Measurements from ENCODE around the gene ONECUT1. TPM values are rescaled to one million over a fixed set of nuclear protein-coding genes. Genes with fewer than 3 reads are reported as not detected.

The ONECUT1 gene
- polyA plus RNA-seq, 2 of the 4 experiments (the other 2 are of a cell fraction), result 0.05 to 0.36 TPM

GRCh38 chr15:52791776-52792175, 1.6 kb upstream of the ONECUT1 start:
- DNase-seq (ENCODE audit: low read depth in 1 of 2, low spot score in 1 of 2) (no peak), ATAC-seq (no peak), FAIRE-seq (no peak)
- Histone ChIP-seq H3K4me3 (no peak overlapping the region), H3K27ac (no peak overlapping the region), H3K9me3 (no peaks in the 10 kb centered on the region), H3K4me1 (peaks cover 10% of the 10 kb centered on the region; the same call in 2 of the 3 replicates), H3K4me2 (no peak overlapping the region)
- 86% methylated on average over 5 of the region's 5 CpGs for WGBS (ENCODE audit: missing lambda C conversion rate)
- ChIA-PET CTCF (interaction anchor here (0.8 to 1.5 kb wide), 3 partner anchors 8 to 12 kb away, joined by 3 to 5 read pairs (median 5); no protein-coding TSS in a partner anchor), POLR2A (no interaction called here)
- TF ChIP-seq HOXA7 (CRISPR knock-in tag; IDR thresholded peaks at IDR 0.05) (no peak), KDM5A (IDR thresholded peaks at IDR 0.05) (no peak), MAX (IDR thresholded peaks at IDR 0.05) (no peak), NFE2L2 (conservative IDR thresholded peaks at IDR 0.05; ENCODE audit: low read length) (no peak), CHD2 (IDR thresholded peaks at IDR 0.05; ENCODE audit: low read length, partially characterized antibody) (no peak), HMGXB4 (CRISPR knock-in tag; IDR thresholded peaks at IDR 0.05; ENCODE audit: borderline replicate concordance) (no peak), KDM1A (IDR thresholded peaks at IDR 0.05; ENCODE audit: low read depth) (no peak), GATA3 (IDR thresholded peaks at IDR 0.05; ENCODE audit: borderline replicate concordance) (no peak), ATOH8 (CRISPR knock-in tag; IDR thresholded peaks at IDR 0.05; ENCODE audit: low read depth) (no peak), HEYL (CRISPR knock-in tag; IDR thresholded peaks at IDR 0.05) (no peak), RNF2 (IDR thresholded peaks at IDR 0.05; ENCODE audit: borderline replicate concordance, low read depth) (no peak), RARB (CRISPR knock-in tag; IDR thresholded peaks at IDR 0.05) (no peak), USF2 (IDR thresholded peaks at IDR 0.05) (no peak), REST (IDR thresholded peaks at IDR 0.05) (no peak), SMC3 (IDR thresholded peaks at IDR 0.05) (no peak), BHLHE40 (IDR thresholded peaks at IDR 0.05; ENCODE audit: low read depth, low read length) (no peak), ESRRA (IDR thresholded peaks at IDR 0.05; ENCODE audit: borderline replicate concordance, low read length) (no peak), EHF (CRISPR knock-in tag; IDR thresholded peaks at IDR 0.05) (no peak)
